ENCODE results near the gene AGFG2. TPM values are rescaled to one million over a fixed set of nuclear protein-coding genes. Genes with fewer than 3 reads are reported as not detected.
A peak's percentile ranks its signal among the peaks of the same experiment; 100 is the strongest.

AGFG2 gene
- total and polyA plus RNA-seq, 2 of the 13 experiments (the other 11 are each of a cell fraction or from before 2014, with no cell fraction given) = 125 to 132 TPM

DNA sequence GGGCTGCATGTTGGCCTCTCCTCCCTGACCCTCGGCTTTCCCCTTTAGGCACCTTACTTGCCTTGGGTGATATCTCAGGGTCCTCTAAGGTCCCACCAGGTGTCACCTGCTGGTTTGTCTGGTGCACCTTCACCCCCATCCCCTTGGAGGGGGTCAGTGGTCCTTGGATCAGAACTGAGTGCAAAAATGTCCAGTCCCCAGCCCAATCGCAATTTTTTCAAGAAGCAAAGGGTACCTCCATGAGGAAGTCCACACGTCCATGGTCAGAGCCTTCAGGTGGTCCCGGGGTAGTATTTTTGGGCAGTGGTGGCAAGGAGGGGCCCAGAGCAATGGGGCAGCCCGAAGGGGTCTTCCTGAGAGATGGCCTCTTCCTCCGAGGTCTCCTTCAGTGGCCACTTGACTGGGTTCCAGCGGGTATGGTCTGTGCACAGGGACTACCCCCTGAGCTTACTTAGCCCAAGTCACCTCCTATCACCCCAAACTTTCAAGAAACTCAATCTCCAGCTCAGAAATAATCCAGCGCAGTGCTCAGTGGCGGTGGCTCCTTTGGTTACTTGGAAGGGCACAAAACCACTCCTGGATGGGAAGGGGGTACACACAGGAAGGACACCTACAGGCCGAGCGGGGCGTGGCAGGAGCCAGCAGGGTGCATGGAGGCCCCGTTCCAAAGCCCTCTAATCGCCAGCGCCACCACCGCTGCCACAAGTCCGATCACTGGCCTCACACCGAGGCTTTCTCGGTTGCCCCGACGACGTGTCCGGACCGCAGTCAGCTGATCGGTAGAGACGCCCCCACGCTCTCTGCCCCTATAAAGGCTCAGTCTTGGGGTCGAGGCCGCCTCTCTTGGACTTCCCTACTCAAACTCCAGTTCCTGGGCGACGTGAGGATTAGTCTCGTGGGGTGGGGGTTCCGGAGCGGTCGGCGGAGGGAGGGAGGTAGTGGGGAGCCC is 30.2 kb downstream of the AGFG2 start (continued):
- TF ChIP-seq, protein P1, sequence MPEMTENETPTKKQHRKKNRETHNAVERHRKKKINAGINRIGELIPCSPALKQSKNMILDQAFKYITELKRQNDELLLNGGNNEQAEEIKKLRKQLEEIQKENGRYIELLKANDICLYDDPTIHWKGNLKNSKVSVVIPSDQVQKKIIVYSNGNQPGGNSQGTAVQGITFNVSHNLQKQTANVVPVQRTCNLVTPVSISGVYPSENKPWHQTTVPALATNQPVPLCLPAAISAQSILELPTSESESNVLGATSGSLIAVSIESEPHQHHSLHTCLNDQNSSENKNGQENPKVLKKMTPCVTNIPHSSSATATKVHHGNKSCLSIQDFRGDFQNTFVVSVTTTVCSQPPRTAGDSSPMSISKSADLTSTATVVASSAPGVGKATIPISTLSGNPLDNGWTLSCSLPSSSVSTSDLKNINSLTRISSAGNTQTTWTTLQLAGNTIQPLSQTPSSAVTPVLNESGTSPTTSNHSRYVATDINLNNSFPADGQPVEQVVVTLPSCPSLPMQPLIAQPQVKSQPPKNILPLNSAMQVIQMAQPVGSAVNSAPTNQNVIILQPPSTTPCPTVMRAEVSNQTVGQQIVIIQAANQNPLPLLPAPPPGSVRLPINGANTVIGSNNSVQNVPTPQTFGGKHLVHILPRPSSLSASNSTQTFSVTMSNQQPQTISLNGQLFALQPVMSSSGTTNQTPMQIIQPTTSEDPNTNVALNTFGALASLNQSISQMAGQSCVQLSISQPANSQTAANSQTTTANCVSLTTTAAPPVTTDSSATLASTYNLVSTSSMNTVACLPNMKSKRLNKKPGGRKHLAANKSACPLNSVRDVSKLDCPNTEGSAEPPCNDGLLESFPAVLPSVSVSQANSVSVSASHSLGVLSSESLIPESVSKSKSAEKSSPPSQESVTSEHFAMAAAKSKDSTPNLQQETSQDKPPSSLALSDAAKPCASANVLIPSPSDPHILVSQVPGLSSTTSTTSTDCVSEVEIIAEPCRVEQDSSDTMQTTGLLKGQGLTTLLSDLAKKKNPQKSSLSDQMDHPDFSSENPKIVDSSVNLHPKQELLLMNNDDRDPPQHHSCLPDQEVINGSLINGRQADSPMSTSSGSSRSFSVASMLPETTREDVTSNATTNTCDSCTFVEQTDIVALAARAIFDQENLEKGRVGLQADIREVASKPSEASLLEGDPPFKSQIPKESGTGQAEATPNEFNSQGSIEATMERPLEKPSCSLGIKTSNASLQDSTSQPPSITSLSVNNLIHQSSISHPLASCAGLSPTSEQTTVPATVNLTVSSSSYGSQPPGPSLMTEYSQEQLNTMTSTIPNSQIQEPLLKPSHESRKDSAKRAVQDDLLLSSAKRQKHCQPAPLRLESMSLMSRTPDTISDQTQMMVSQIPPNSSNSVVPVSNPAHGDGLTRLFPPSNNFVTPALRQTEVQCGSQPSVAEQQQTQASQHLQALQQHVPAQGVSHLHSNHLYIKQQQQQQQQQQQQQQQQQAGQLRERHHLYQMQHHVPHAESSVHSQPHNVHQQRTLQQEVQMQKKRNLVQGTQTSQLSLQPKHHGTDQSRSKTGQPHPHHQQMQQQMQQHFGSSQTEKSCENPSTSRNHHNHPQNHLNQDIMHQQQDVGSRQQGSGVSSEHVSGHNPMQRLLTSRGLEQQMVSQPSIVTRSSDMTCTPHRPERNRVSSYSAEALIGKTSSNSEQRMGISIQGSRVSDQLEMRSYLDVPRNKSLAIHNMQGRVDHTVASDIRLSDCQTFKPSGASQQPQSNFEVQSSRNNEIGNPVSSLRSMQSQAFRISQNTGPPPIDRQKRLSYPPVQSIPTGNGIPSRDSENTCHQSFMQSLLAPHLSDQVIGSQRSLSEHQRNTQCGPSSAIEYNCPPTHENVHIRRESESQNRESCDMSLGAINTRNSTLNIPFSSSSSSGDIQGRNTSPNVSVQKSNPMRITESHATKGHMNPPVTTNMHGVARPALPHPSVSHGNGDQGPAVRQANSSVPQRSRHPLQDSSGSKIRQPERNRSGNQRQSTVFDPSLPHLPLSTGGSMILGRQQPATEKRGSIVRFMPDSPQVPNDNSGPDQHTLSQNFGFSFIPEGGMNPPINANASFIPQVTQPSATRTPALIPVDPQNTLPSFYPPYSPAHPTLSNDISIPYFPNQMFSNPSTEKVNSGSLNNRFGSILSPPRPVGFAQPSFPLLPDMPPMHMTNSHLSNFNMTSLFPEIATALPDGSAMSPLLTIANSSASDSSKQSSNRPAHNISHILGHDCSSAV (CRISPR knock-in tag; IDR thresholded peaks at IDR 0.05; ENCODE audit: borderline replicate concordance) = no peak
- TF ChIP-seq SNAI1 (CRISPR knock-in tag; IDR thresholded peaks at IDR 0.05; ENCODE audit: borderline replicate concordance) (0 out of 2 replicates have a peak, but pooled peaks have one; percentile 21), ZSCAN30 (CRISPR knock-in tag; IDR thresholded peaks at IDR 0.05) (no peak), MYNN (CRISPR knock-in tag; IDR thresholded peaks at IDR 0.05; ENCODE audit: low read depth) (no peak), ATF1 (CRISPR knock-in tag; IDR thresholded peaks at IDR 0.05) (peak; percentile 41), MZF1 (CRISPR knock-in tag; IDR thresholded peaks at IDR 0.05; ENCODE audit: borderline replicate concordance) (no peak; the same call in 1 of the 2 replicates), TCF12 (IDR thresholded peaks at IDR 0.05) (no peak), TCF12 (CRISPR knock-in tag; IDR thresholded peaks at IDR 0.05) (no peak), ZBTB3 (CRISPR knock-in tag; IDR thresholded peaks at IDR 0.05; ENCODE audit: borderline replicate concordance, low read depth) (peak; percentile 5; the same call in 1 of the 2 replicates), ZNF20 (CRISPR knock-in tag; IDR thresholded peaks at IDR 0.05) (no peak), ZNF720 (CRISPR knock-in tag; IDR thresholded peaks at IDR 0.05) (no peak), KAT2B (IDR thresholded peaks at IDR 0.05; ENCODE audit: borderline replicate concordance, low read depth, low read length) (no peak), ZSCAN29 (CRISPR knock-in tag; conservative IDR thresholded peaks at IDR 0.05) (peak; percentile 93), FLYWCH1 (CRISPR knock-in tag; IDR thresholded peaks at IDR 0.05) (no peak)
- TF ChIP-seq, protein P2, sequence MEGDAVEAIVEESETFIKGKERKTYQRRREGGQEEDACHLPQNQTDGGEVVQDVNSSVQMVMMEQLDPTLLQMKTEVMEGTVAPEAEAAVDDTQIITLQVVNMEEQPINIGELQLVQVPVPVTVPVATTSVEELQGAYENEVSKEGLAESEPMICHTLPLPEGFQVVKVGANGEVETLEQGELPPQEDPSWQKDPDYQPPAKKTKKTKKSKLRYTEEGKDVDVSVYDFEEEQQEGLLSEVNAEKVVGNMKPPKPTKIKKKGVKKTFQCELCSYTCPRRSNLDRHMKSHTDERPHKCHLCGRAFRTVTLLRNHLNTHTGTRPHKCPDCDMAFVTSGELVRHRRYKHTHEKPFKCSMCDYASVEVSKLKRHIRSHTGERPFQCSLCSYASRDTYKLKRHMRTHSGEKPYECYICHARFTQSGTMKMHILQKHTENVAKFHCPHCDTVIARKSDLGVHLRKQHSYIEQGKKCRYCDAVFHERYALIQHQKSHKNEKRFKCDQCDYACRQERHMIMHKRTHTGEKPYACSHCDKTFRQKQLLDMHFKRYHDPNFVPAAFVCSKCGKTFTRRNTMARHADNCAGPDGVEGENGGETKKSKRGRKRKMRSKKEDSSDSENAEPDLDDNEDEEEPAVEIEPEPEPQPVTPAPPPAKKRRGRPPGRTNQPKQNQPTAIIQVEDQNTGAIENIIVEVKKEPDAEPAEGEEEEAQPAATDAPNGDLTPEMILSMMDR (CRISPR knock-in tag; IDR thresholded peaks at IDR 0.05) = peak; percentile 90
- TF ChIP-seq, protein P3, sequence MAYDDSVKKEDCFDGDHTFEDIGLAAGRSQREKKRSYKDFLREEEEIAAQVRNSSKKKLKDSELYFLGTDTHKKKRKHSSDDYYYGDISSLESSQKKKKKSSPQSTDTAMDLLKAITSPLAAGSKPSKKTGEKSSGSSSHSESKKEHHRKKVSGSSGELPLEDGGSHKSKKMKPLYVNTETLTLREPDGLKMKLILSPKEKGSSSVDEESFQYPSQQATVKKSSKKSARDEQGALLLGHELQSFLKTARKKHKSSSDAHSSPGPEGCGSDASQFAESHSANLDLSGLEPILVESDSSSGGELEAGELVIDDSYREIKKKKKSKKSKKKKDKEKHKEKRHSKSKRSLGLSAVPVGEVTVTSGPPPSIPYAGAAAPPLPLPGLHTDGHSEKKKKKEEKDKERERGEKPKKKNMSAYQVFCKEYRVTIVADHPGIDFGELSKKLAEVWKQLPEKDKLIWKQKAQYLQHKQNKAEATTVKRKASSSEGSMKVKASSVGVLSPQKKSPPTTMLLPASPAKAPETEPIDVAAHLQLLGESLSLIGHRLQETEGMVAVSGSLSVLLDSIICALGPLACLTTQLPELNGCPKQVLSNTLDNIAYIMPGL (CRISPR knock-in tag; IDR thresholded peaks at IDR 0.05; ENCODE audit: borderline replicate concordance in 1 of 2, low read depth in 1 of 2) = peak in 1 of 2 experiments; percentile 53; a peak in 1 of 4 replicates
